Measurements from ENCODE around the gene CST9.

DNA sequence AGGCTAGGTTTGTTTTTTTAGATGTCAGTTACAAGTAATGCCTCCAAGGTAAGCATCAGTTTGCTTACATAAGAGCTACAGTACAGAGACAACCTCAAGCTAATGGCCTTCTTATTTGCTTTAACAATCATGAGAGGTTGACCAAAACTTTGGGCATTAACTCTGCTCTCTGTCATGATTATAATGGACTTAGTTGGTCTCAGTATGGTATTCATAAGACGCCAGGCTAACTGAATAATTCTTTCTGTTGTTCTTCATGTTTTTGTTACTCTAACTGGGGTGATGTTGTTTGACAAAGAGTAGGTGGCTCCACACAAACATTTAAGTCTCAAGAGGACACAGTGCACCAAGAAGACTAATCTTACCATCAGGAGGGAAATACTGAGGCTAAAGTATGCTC lies 9.8 kb downstream of the CST9 start:
- TF ChIP-seq, protein P1, sequence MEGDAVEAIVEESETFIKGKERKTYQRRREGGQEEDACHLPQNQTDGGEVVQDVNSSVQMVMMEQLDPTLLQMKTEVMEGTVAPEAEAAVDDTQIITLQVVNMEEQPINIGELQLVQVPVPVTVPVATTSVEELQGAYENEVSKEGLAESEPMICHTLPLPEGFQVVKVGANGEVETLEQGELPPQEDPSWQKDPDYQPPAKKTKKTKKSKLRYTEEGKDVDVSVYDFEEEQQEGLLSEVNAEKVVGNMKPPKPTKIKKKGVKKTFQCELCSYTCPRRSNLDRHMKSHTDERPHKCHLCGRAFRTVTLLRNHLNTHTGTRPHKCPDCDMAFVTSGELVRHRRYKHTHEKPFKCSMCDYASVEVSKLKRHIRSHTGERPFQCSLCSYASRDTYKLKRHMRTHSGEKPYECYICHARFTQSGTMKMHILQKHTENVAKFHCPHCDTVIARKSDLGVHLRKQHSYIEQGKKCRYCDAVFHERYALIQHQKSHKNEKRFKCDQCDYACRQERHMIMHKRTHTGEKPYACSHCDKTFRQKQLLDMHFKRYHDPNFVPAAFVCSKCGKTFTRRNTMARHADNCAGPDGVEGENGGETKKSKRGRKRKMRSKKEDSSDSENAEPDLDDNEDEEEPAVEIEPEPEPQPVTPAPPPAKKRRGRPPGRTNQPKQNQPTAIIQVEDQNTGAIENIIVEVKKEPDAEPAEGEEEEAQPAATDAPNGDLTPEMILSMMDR (IDR thresholded peaks at IDR 0.05), result no peak
- no peak for TF ChIP-seq POLR2AphosphoS5 (IDR thresholded peaks at IDR 0.05)
- no peak for TF ChIP-seq EP300 (IDR thresholded peaks at IDR 0.05)

Measured in esophagus muscularis mucosa (tissue), 4 donors.